Calu3 (cell line): ENCODE data around the gene MIPEP. TPM values are rescaled to one million over a fixed set of nuclear protein-coding genes. Genes with fewer than 3 reads are reported as not detected.

Experiments
- BruUV-seq: library from RNA; stranded (reverse); fragments of 400-500 nt; replicated peaks from 2 replicates; lab custom pipeline; 2021; lab: Mats Ljungman, UMichigan
- CTCF ChIA-PET: fragments of 300-600 bp; sonication (Branson Sonifier 250); formaldehyde crosslinking; loops from one replicate; lab custom pipeline; 2022; ENCODE audit warnings: antibody characterized with exemption; lab: Charles Lee
- DNase-seq: peaks from one replicate; pipeline ENCODE4 v3.0.0; 2022
- H3K27ac Mint-ChIP-seq: one replicate; pipeline ENCODE4 v1.8.0; 2022; ENCODE audit warnings: mixed read lengths; ENCODE audit not compliant: unreplicated experiment
- H3K27me3 Mint-ChIP-seq: one replicate; pipeline ENCODE4 v1.8.0; 2022; ENCODE audit warnings: mixed read lengths; ENCODE audit not compliant: unreplicated experiment
- H3K36me3 Mint-ChIP-seq: one replicate; pipeline ENCODE4 v1.8.0; 2022; ENCODE audit warnings: mild to moderate bottlenecking, moderate library complexity, mixed read lengths; ENCODE audit not compliant: insufficient read depth, unreplicated experiment
- H3K4me1 Mint-ChIP-seq: one replicate; pipeline ENCODE4 v1.8.0; 2022; ENCODE audit warnings: mild to moderate bottlenecking, low read depth, mixed read lengths; ENCODE audit not compliant: unreplicated experiment
- H3K4me3 Mint-ChIP-seq: one replicate; pipeline ENCODE4 v1.8.0; 2022; ENCODE audit warnings: mild to moderate bottlenecking, low read depth, moderate library complexity, mixed read lengths; ENCODE audit not compliant: unreplicated experiment
- H3K9me3 Mint-ChIP-seq: one replicate; pipeline ENCODE4 v1.8.0; 2022; ENCODE audit warnings: low read depth, mixed read lengths; ENCODE audit not compliant: unreplicated experiment
- intact Hi-C: fragments of 100-400 bp; cut with micrococcal nuclease; formaldehyde crosslinking; loops from one replicate; pipeline ENCODE4 v1.10.0; 2022; ENCODE audit not compliant: unreplicated experiment
- total RNA-seq: library from RNA; stranded (reverse); gene quantifications from 2 replicates; pipeline ENCODE4 v1.2.3, GENCODE V29; 2022
- TF ChIP-seq, protein P1 (sequence below): fragments of 200-600 bp; IDR thresholded peaks from one replicate; pipeline ENCODE4 v1.8.0; 2022; ENCODE audit warnings: antibody characterized with exemption; ENCODE audit not compliant: unreplicated experiment

MIPEP gene
- total RNA-seq, 1 experiment from 2014 or later: 25.2 TPM

GRCh38 chr13:23866420-23867026 lies 22.7 kb downstream of the MIPEP start:
- TF ChIP-seq, protein P1, sequence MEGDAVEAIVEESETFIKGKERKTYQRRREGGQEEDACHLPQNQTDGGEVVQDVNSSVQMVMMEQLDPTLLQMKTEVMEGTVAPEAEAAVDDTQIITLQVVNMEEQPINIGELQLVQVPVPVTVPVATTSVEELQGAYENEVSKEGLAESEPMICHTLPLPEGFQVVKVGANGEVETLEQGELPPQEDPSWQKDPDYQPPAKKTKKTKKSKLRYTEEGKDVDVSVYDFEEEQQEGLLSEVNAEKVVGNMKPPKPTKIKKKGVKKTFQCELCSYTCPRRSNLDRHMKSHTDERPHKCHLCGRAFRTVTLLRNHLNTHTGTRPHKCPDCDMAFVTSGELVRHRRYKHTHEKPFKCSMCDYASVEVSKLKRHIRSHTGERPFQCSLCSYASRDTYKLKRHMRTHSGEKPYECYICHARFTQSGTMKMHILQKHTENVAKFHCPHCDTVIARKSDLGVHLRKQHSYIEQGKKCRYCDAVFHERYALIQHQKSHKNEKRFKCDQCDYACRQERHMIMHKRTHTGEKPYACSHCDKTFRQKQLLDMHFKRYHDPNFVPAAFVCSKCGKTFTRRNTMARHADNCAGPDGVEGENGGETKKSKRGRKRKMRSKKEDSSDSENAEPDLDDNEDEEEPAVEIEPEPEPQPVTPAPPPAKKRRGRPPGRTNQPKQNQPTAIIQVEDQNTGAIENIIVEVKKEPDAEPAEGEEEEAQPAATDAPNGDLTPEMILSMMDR: no peak
- Mint-ChIP-seq H3K27ac (no peak overlapping the region), H3K27me3 (no peaks in the 10 kb centered on the region), H3K9me3 (no peaks in the 10 kb centered on the region), H3K36me3 (no peaks in the 10 kb centered on the region), H3K4me1 (no peaks in the 10 kb centered on the region), H3K4me3 (no peak overlapping the region)
- no TSS peak for BruUV-seq
- peak; percentile 15 for DNase-seq
- CTCF ChIA-PET: interaction anchor here (0.7 kb wide), 1 partner anchor 11 kb away, joined by 3 read pairs; no protein-coding TSS in a partner anchor
- intact Hi-C loops: loop anchor here (5.0 kb wide), 3 partner anchors 269 to 354 kb away; no protein-coding TSS in a partner anchor

- no peaks in the 10 kb centered on the region for H3K9me3 Mint-ChIP-seq
- CTCF ChIA-PET: interaction anchor here (0.7 kb wide), 1 partner anchor 10 kb away, joined by 3 read pairs; no protein-coding TSS in a partner anchor
- H3K4me1 Mint-ChIP-seq: no peaks in the 10 kb centered on the region
- no peak overlapping the region for H3K4me3 Mint-ChIP-seq
- no TSS peak for BruUV-seq
- intact Hi-C loops: loop anchor here (5.0 kb wide), 3 partner anchors 269 to 354 kb away; no protein-coding TSS in a partner anchor
- H3K36me3 Mint-ChIP-seq: no peaks in the 10 kb centered on the region
- no peaks in the 10 kb centered on the region for H3K27me3 Mint-ChIP-seq
- no peak for DNase-seq
- H3K27ac Mint-ChIP-seq: no peak overlapping the region
- TF ChIP-seq, protein P1: no peak
These were observed 23.3 kb downstream of the MIPEP start for GRCh38 chr13:23865906-23866305.

- CTCF ChIA-PET: no interaction called here
These were observed 24.2 kb downstream of the MIPEP start for GRCh38 chr13:23865026-23865425.

GRCh38 chr13:23861310-23861709 lies 27.9 kb downstream of the MIPEP start:
- Mint-ChIP-seq H3K9me3 (no peaks in the 10 kb centered on the region), H3K4me3 (no peak overlapping the region), H3K27me3 (no peaks in the 10 kb centered on the region), H3K4me1 (no peaks in the 10 kb centered on the region), H3K27ac (no peak overlapping the region), H3K36me3 (no peaks in the 10 kb centered on the region)
- intact Hi-C loops: no loop called here
- no TSS peak for BruUV-seq
- TF ChIP-seq, protein P1: no peak
- CTCF ChIA-PET: no interaction called here
- no peak for DNase-seq

More at GRCh38 chr13:23865026-23865425, 24.2 kb downstream of the MIPEP start:
- H3K4me3 Mint-ChIP-seq: no peak overlapping the region
- no peaks in the 10 kb centered on the region for H3K36me3 Mint-ChIP-seq
- TF ChIP-seq, protein P1: no peak
- no peak overlapping the region for H3K27ac Mint-ChIP-seq
- H3K4me1 Mint-ChIP-seq: no peaks in the 10 kb centered on the region
- intact Hi-C loops: loop anchor here (5.0 kb wide), 3 partner anchors 268 to 353 kb away; no protein-coding TSS in a partner anchor
- BruUV-seq: no TSS peak
- H3K9me3 Mint-ChIP-seq: no peaks in the 10 kb centered on the region
- no peak for DNase-seq
- no peaks in the 10 kb centered on the region for H3K27me3 Mint-ChIP-seq
